SK-N-MC (cell line): ENCODE results near the gene STKLD1.

Experiments used
- EZH2 ChIP-seq: fragments of 200-600 bp; sonication (generic); IDR thresholded peaks from one replicate; pipeline ENCODE4 v1.6.1; 2017; ENCODE audit warnings: antibody characterized with exemption
- POLR2AphosphoS5 ChIP-seq: IDR thresholded peaks from 2 replicates; pipeline ENCODE4 v1.6.1; 2012; ENCODE audit warnings: mild to moderate bottlenecking, low read depth, low read length, borderline replicate concordance

- peak; percentile 39; the same call in 1 of the 2 replicates for TF ChIP-seq POLR2AphosphoS5
- no peak for TF ChIP-seq EZH2
These were observed 24.1 kb upstream of the STKLD1 start for GRCh38 chr9:133351908-133352634.
